GM21576 (cell line): ENCODE measurements around the gene PPIB.
"Not testable (repeated sequence)": the region's sequence is repeated elsewhere in the genome, so short reads cannot be mapped to it uniquely, and the experiment has no call there.

Source experiments
- ATAC-seq: cut with Tn5 transposase; IDR thresholded peaks from one replicate; pipeline ENCODE4 v1.9.1; 2021; ENCODE audit warnings: mild to moderate bottlenecking, moderate library complexity; ENCODE audit not compliant: unreplicated experiment

The PPIB gene

GRCh38 chr15:64141798-64142512 is 20.9 kb downstream of the PPIB start:
- no peak for ATAC-seq

GRCh38 chr15:64138331-64138941 is 24.4 kb downstream of the PPIB start:
- no peak for ATAC-seq

GRCh38 chr15:64137226-64137833 is 25.5 kb downstream of the PPIB start:
- ATAC-seq = no peak

GRCh38 chr15:64136347-64136746 is 26.5 kb downstream of the PPIB start:
- ATAC-seq = no peak

- no peak for ATAC-seq
These were observed 28.4 kb downstream of the PPIB start for GRCh38 chr15:64134345-64134829.

- ATAC-seq = no peak
These were observed 29.0 kb downstream of the PPIB start for GRCh38 chr15:64133623-64134344.

GRCh38 chr15:64132217-64132616 is 30.6 kb downstream of the PPIB start:
- ATAC-seq = no peak

- ATAC-seq = no peak
These were observed 31.3 kb downstream of the PPIB start for GRCh38 chr15:64131547-64131946.

- ATAC-seq = no peak
These were observed 32.7 kb downstream of the PPIB start for GRCh38 chr15:64130159-64130558.

GRCh38 chr15:64127521-64128270 is 35.1 kb downstream of the PPIB start:
- no peak for ATAC-seq

GRCh38 chr15:64125978-64126377 is 36.8 kb downstream of the PPIB start:
- no peak for ATAC-seq

GRCh38 chr15:64122936-64123351 is 39.9 kb downstream of the PPIB start:
- ATAC-seq = no peak

GRCh38 chr15:64122444-64122843 is 40.4 kb downstream of the PPIB start:
- ATAC-seq = no peak

GRCh38 chr15:64121614-64122013 is 41.2 kb downstream of the PPIB start:
- ATAC-seq = no peak

GRCh38 chr15:64120322-64120721 is 42.5 kb downstream of the PPIB start:
- ATAC-seq = not testable (repeated sequence)

- no peak for ATAC-seq
These were observed 44.9 kb downstream of the PPIB start for GRCh38 chr15:64117759-64118487.

GRCh38 chr15:64112904-64113303 is 49.9 kb downstream of the PPIB start:
- no peak for ATAC-seq

- ATAC-seq = no peak
These were observed 50.6 kb downstream of the PPIB start for GRCh38 chr15:64112073-64112772.

- no peak for ATAC-seq
These were observed 51.2 kb downstream of the PPIB start for GRCh38 chr15:64111679-64112050.
